Measurements from ENCODE around the gene ZNF74.
"Not testable (repeated sequence)": the region's sequence is repeated elsewhere in the genome, so short reads cannot be mapped to it uniquely, and the experiment has no call there.

GRCh38 chr22:20451129-20451778, 57.3 kb downstream of the ZNF74 start:
- TF ChIP-seq, protein P1, sequence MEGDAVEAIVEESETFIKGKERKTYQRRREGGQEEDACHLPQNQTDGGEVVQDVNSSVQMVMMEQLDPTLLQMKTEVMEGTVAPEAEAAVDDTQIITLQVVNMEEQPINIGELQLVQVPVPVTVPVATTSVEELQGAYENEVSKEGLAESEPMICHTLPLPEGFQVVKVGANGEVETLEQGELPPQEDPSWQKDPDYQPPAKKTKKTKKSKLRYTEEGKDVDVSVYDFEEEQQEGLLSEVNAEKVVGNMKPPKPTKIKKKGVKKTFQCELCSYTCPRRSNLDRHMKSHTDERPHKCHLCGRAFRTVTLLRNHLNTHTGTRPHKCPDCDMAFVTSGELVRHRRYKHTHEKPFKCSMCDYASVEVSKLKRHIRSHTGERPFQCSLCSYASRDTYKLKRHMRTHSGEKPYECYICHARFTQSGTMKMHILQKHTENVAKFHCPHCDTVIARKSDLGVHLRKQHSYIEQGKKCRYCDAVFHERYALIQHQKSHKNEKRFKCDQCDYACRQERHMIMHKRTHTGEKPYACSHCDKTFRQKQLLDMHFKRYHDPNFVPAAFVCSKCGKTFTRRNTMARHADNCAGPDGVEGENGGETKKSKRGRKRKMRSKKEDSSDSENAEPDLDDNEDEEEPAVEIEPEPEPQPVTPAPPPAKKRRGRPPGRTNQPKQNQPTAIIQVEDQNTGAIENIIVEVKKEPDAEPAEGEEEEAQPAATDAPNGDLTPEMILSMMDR (IDR thresholded peaks at IDR 0.05) = not testable (repeated sequence)
- TF ChIP-seq POLR2A (IDR thresholded peaks at IDR 0.05) = not testable (repeated sequence)
